ENCODE data around the gene TIFAB.

TIFAB gene

GRCh38 chr5:135430135-135430437, 22.1 kb downstream of the TIFAB start (continued):
- TF ChIP-seq GLI2 (tag by site-specific recombination; IDR thresholded peaks at IDR 0.05; ENCODE audit: borderline replicate concordance, low read depth) (no peak), ZNF768 (tag by site-specific recombination; IDR thresholded peaks at IDR 0.05) (no peak), ZNF830 (tag by site-specific recombination; IDR thresholded peaks at IDR 0.05; ENCODE audit: low read depth) (no peak)
- TF ChIP-seq, protein P1, sequence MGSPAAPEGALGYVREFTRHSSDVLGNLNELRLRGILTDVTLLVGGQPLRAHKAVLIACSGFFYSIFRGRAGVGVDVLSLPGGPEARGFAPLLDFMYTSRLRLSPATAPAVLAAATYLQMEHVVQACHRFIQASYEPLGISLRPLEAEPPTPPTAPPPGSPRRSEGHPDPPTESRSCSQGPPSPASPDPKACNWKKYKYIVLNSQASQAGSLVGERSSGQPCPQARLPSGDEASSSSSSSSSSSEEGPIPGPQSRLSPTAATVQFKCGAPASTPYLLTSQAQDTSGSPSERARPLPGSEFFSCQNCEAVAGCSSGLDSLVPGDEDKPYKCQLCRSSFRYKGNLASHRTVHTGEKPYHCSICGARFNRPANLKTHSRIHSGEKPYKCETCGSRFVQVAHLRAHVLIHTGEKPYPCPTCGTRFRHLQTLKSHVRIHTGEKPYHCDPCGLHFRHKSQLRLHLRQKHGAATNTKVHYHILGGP (tag by site-specific recombination; IDR thresholded peaks at IDR 0.05), result no peak

DNA sequence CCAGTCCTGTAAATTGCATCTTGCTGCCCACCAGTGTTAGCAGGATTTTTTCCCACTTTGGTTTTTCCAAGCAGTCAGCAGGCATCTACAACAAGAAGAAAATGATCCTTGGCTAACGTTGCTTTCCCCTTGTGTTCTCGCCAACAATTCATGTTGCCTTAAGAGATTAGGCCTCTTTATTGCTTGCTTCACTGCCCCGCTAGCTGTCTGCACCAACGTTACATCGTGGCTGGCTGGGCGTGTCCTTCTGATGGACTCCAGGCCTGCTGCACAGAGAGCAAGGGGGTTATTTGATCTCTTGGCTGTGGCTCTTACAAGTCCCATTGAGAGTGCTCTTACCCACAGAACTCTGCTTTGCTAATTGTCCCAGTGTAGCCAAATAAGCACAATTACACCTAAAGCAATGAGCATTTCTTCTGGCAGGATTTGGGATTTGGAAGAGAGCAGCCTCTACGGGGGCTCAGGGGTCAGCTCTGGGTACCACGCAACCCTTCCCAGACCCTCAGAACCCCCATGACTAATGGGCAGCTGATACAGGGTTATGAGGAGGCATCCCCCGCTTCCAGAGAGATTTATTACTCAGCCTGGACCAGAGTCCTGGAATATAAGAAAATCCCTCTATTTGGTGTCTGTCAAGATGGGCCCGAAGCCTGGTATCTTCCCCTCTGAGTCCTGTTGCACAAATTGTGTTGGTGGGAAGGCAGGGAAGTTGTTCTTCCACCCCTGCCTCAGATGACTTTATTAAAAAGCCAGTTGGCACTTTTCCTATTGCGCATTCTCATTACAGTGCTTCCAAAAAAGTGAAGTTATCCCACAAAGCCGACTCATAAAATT, 22.6 kb downstream of the TIFAB start:
- no peak overlapping the region for H3K27ac ChIP-seq (ENCODE audit: extremely low read depth, low read depth, low read length)
- CTCF ChIA-PET, result interaction anchor here (0.5 kb wide), 1 partner anchor 732 kb away, joined by 3 read pairs; no protein-coding TSS in a partner anchor

DNA sequence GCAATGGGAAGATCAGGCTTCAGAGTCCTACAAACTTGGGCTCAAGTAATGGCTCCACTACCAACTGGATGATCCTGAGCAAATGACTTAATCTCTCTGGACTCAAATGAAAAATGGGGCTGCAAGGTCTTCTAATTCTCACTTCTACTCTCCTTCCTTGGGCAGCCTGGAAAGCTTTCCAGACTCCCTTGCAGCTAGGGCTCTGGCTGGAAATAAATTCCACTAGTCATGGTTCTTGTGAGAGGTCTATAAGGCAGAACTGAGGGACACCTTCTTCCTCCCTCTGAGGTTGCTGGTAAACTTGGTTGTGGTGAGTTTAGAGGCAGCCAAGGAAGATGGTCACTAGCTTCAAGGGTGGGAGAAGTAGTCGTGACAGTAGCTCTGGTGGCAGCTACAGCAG, 23.6 kb downstream of the TIFAB start:
- no peaks in the 10 kb centered on the region for H3K4me1 ChIP-seq (ENCODE audit: control insufficient read depth, insufficient read depth, low read length)
- POLR2A ChIA-PET, result no interaction called here
- TF ChIP-seq SETDB1 (IDR thresholded peaks at IDR 0.05; ENCODE audit: insufficient read length, low read length), result peak; percentile 78
- no peak for TF ChIP-seq ZNF768 (tag by site-specific recombination; IDR thresholded peaks at IDR 0.05)
- no peaks in the 10 kb centered on the region for H3K9me3 ChIP-seq (ENCODE audit: control insufficient read depth, insufficient read depth, low read depth, low read length)
- no peaks in the 10 kb centered on the region for H3K36me3 ChIP-seq (ENCODE audit: control insufficient read depth in 2 of 2, insufficient read depth in 1 of 2, low read length in 2 of 2)
- no peak overlapping the region for H3K4me3 ChIP-seq (ENCODE audit: low read depth, low read length)
- CTCF ChIA-PET, result interaction anchor here (0.6 to 1.4 kb wide), 4 partner anchors 26 to 49 kb away, joined by 3 to 5 read pairs (median 4); no protein-coding TSS in a partner anchor
- no peak overlapping the region for H3K27ac ChIP-seq (ENCODE audit: extremely low read depth, low read depth, low read length)

More for the DNA sequence above, 22.6 kb downstream of the TIFAB start:
- POLR2A ChIA-PET, result no interaction called here
- Histone ChIP-seq H3K9me3 (ENCODE audit: control insufficient read depth, insufficient read depth, low read depth, low read length) (no peaks in the 10 kb centered on the region), H3K36me3 (ENCODE audit: control insufficient read depth in 2 of 2, insufficient read depth in 1 of 2, low read length in 2 of 2) (no peaks in the 10 kb centered on the region), H3K4me1 (ENCODE audit: control insufficient read depth, insufficient read depth, low read length) (no peaks in the 10 kb centered on the region), H3K4me3 (ENCODE audit: low read depth, low read length) (no peak overlapping the region)
- TF ChIP-seq ZNF335 (tag by site-specific recombination; conservative IDR thresholded peaks at IDR 0.05) (no peak), TRIM28 (IDR thresholded peaks at IDR 0.05; ENCODE audit: borderline replicate concordance, low read length) (0 out of 2 replicates have a peak, but pooled peaks have one; percentile 44)

- H3K9me3 ChIP-seq (ENCODE audit: control insufficient read depth, insufficient read depth, low read depth, low read length), result no peaks in the 10 kb centered on the region
- H3K4me3 ChIP-seq (ENCODE audit: low read depth, low read length), result no peak overlapping the region
- POLR2A ChIA-PET, result no interaction called here
- TF ChIP-seq ZNF654 (tag by site-specific recombination; IDR thresholded peaks at IDR 0.05; ENCODE audit: low read depth) (peak; percentile 50), ZNF600 (tag by site-specific recombination; IDR thresholded peaks at IDR 0.05) (0 out of 2 replicates have a peak, but pooled peaks have one; percentile 45)
- TF ChIP-seq, protein P2, sequence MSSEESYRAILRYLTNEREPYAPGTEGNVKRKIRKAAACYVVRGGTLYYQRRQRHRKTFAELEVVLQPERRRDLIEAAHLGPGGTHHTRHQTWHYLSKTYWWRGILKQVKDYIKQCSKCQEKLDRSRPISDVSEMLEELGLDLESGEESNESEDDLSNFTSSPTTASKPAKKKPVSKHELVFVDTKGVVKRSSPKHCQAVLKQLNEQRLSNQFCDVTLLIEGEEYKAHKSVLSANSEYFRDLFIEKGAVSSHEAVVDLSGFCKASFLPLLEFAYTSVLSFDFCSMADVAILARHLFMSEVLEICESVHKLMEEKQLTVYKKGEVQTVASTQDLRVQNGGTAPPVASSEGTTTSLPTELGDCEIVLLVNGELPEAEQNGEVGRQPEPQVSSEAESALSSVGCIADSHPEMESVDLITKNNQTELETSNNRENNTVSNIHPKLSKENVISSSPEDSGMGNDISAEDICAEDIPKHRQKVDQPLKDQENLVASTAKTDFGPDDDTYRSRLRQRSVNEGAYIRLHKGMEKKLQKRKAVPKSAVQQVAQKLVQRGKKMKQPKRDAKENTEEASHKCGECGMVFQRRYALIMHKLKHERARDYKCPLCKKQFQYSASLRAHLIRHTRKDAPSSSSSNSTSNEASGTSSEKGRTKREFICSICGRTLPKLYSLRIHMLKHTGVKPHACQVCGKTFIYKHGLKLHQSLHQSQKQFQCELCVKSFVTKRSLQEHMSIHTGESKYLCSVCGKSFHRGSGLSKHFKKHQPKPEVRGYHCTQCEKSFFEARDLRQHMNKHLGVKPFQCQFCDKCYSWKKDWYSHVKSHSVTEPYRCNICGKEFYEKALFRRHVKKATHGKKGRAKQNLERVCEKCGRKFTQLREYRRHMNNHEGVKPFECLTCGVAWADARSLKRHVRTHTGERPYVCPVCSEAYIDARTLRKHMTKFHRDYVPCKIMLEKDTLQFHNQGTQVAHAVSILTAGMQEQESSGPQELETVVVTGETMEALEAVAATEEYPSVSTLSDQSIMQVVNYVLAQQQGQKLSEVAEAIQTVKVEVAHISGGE (tag by site-specific recombination; conservative IDR thresholded peaks at IDR 0.05; ENCODE audit: low read depth), result no peak
- CTCF ChIA-PET, result interaction anchor here (0.5 to 3.5 kb wide), 31 partner anchors 10 to 252 kb away, joined by 3 to 21 read pairs (median 5); partner anchors contain the start of gene TIFAB
- H3K4me1 ChIP-seq (ENCODE audit: control insufficient read depth, insufficient read depth, low read length), result no peaks in the 10 kb centered on the region
- no peaks in the 10 kb centered on the region for H3K36me3 ChIP-seq (ENCODE audit: control insufficient read depth in 2 of 2, insufficient read depth in 1 of 2, low read length in 2 of 2)
- no peak overlapping the region for H3K27ac ChIP-seq (ENCODE audit: extremely low read depth, low read depth, low read length)
Observed at GRCh38 chr5:135426102-135427082, 25.8 kb downstream of the TIFAB start.
